GM19328 (cell line): ENCODE results near the gene EMC10.
"Not testable (repeated sequence)": the region's sequence is repeated elsewhere in the genome, so short reads cannot be mapped to it uniquely, and the experiment has no call there.

Source experiments
- ATAC-seq: cut with Tn5 transposase; IDR thresholded peaks from one replicate; pipeline ENCODE4 v1.9.1; 2021; ENCODE audit warnings: mild to moderate bottlenecking, moderate library complexity; ENCODE audit not compliant: unreplicated experiment

EMC10 gene

GRCh38 chr19:50512999-50513745 is 36.9 kb downstream of the EMC10 start:
- no peak for ATAC-seq

- no peak for ATAC-seq
These were observed 37.5 kb downstream of the EMC10 start, which contains the start of gene ASPDH for GRCh38 chr19:50513746-50514345. ASPDH (minus strand) TSS chr19:50513913; CDS start chr19:50513823, 90 bp downstream.

GRCh38 chr19:50514346-50515167 is 38.2 kb downstream of the EMC10 start:
- no peak for ATAC-seq

- no peak for ATAC-seq
These were observed 38.9 kb downstream of the EMC10 start for GRCh38 chr19:50515168-50515561.

GRCh38 chr19:50516456-50516855 is 40.1 kb downstream of the EMC10 start:
- no peak for ATAC-seq

GRCh38 chr19:50516964-50517703 is 40.8 kb downstream of the EMC10 start:
- ATAC-seq = no peak

GRCh38 chr19:50517704-50518075 is 41.4 kb downstream of the EMC10 start:
- ATAC-seq = no peak

- no peak for ATAC-seq
These were observed 42.0 kb downstream of the EMC10 start for GRCh38 chr19:50518091-50519005.

- no peak for ATAC-seq
These were observed 42.8 kb downstream of the EMC10 start for GRCh38 chr19:50519006-50519575.

- no peak for ATAC-seq
These were observed 44.6 kb downstream of the EMC10 start for GRCh38 chr19:50520822-50521465.

GRCh38 chr19:50522881-50523280 is 46.6 kb downstream of the EMC10 start:
- no peak for ATAC-seq

GRCh38 chr19:50528052-50528451 is 51.7 kb downstream of the EMC10 start:
- ATAC-seq = not testable (repeated sequence)

GRCh38 chr19:50531171-50531612 is 54.9 kb downstream of the EMC10 start:
- no peak for ATAC-seq

GRCh38 chr19:50532952-50533351 is 56.6 kb downstream of the EMC10 start:
- ATAC-seq = no peak

- no peak for ATAC-seq
These were observed 58.2 kb downstream of the EMC10 start for GRCh38 chr19:50534478-50534877.

- ATAC-seq = no peak
These were observed 59.4 kb downstream of the EMC10 start for GRCh38 chr19:50535672-50536187.

- ATAC-seq = no peak
These were observed 60.5 kb downstream of the EMC10 start for GRCh38 chr19:50536662-50537305.

- ATAC-seq = no peak
These were observed 61.0 kb downstream of the EMC10 start for GRCh38 chr19:50537306-50537685.
